GM04503 (cell line): ENCODE data around the gene ZNF429.
"Not testable (repeated sequence)": the region's sequence is repeated elsewhere in the genome, so short reads cannot be mapped to it uniquely, and the experiment has no call there.

Source experiments
- DNase-seq: peaks from one replicate; pipeline ENCODE4 v3.0.0-alpha.2; 2012; ENCODE audit warnings: low read depth

The ZNF429 gene

DNA sequence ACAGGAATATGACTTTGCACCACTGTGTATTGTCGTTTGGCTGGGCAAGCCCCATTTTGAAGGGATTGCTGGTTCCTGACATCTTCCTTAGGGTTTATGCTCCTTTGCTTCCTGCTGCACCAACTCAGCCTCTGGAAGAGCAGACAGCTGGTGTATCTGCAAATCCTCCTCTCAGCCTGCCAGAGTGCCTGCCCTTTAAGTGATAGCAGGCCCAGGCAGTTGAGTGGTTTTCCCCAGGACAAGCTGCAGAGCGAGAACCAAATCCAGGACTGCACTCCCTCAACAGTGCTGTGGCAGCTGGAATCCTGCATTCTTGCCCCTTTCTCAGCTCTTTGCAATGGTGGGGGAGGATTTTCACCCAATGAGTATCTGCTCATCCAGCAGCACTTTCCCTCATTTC lies 85.5 kb downstream of the ZNF429 start:
- DNase-seq = no peak

DNA sequence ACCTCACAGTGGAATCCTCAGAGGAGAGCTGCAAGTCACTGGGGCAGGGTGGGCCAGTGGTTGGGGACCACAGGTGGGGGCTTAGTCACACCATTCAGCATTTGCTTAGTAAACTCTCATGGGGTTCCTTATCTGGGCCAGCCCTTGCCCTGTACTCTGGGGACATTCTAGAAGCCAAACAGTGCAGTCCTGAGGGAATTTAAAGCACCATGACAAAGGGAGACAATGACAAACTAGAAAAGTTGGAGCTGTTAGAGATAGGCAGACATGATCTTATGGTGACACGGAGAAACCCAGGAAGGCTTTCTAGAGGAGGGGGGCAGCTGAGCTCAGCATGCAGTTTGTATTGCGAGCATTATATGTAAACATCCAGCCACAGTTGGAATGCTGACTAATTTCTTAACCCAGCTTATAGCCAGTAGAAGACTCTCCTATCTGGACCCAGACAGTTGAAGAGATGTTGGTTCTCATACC lies 87.6 kb downstream of the ZNF429 start:
- DNase-seq = no peak

DNA sequence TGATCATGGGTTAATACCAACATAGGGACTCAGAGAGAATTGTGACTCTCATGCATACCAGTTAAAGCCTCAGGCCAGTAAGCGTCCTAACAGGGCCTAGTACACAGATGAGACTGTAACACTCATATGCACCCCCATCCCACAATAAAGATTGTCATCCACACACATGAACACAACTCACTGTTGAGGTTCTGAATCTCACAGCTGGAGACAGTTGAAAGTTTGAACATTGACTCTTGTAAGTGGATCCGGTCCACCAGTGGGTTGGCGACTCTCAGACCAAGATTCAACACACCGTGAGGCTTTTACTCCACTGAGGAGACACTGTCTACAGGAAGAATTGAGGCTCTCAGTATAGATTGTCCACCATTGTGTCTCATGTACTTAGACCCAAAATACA lies 88.1 kb downstream of the ZNF429 start:
- DNase-seq = no peak

DNA sequence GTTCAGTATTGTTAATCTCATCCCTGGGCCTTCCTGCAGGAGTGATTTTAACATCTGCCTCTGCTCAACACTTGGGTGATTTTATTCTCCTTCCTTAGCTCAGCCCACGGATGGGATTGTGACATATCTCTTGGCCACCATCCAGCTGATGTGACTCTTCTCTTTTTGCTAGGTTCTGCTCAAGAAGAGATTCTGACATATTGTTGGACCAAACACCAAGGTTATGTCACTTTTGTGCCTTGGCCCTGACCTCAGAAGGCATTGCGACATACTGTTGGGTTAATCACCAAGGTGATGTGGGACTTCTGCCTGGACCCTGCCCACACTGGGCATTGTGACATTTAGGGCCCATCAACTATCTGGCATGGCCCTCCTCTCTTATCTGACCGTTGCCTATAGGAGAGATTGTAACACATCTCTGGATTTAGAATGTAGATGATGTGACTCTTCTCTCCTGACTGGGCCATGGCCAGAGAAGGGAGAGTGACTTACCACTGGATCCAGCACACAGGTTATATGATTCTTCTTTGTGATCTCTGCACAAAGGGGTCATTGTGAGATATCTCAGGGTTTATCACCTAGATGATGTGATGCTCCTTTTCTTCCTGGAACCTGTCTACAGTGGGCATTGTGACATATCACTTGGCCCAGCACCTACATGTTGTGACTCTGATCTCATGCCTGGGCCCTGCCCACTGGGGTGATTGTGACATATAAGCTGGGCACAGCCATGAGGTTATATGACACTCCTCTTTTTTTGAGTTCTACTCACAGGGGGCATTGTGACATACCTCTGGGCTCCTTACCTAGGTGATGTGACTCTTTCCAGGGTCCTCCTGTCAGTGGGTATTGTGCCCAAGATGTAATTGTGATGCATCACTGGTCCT lies 88.8 kb downstream of the ZNF429 start:
- DNase-seq = no peak

DNA sequence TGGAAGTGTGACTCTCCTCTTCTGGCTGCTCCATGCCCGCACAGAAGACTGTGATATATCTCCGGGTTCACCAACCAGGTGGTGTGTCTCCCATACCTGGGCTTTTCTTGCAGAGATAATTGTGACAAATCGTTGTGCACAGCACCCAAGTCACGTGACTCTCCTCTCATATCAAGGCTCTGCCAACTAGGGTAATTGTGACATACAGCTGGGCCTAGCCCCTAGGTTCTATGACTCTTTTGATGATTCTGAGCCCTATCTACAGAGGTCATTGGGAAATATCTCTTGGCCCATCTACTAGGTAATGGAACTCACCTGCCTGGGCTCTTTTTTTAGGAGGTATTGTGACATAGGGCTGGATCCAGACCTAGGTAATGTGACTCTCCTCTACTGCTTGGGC lies 89.8 kb downstream of the ZNF429 start:
- DNase-seq = no peak

DNA sequence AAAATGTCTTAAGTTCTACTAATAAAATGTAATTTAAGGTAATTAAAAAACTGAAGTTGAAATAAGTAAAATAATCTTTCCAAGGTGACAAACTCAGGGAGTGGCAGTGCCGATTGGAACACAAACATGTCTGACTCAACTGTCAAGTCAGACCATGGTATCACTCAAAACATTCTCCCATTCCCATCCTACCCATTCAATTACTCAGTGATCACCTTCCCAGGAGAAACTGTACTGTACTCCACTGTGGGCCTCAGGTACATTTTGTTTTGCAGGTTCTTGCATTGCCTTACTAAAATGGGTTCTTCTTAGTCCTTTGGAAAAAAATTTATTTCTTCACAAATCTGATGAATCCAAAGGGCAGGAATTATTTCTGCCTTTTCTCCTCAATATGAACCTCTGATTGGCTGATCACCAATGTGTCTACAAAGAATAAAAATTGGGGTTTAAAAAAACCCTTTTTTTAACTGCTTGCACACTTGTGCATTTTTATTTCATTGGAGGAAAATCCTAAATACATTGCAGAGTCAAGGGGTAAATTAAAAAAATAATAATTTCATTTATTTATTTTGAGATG lies 96.8 kb downstream of the ZNF429 start:
- DNase-seq = no peak

DNA sequence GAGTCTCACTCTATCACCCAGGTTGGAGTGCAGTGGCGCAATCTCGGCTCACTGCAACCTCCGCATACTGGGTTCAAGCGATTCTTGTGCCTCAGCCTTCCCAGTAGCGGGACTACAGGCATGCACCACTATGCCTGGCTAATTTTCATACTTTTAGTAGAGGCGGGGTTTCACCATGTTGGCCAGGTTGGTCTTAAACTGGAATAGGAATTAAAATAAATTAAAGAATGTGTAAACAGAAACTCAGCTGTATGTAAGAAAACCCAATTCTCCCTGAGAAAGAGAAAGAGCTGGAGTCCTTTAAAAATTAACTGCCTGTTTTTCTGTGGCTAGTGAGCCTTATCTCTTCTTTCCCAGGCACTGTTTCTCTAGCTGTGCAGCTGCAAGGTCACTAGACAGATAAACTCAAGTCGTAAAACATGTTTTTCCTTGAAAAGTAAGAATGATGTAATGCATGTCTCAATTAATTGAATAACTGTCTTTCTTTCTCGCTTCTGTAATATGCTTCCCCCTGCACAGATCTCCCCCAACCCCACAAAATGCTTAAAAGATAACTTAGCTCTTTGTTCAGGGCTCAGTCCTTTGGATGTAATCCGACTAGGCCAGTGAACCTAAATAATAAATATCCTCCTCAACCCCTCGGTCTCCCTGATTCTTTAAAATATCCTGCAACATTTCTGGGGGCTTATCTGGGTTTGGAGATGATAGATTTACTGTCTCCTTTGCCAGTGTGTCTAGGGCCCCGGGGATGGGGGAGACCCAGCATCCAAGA lies 97.4 kb downstream of the ZNF429 start:
- DNase-seq = not testable (repeated sequence)

DNA sequence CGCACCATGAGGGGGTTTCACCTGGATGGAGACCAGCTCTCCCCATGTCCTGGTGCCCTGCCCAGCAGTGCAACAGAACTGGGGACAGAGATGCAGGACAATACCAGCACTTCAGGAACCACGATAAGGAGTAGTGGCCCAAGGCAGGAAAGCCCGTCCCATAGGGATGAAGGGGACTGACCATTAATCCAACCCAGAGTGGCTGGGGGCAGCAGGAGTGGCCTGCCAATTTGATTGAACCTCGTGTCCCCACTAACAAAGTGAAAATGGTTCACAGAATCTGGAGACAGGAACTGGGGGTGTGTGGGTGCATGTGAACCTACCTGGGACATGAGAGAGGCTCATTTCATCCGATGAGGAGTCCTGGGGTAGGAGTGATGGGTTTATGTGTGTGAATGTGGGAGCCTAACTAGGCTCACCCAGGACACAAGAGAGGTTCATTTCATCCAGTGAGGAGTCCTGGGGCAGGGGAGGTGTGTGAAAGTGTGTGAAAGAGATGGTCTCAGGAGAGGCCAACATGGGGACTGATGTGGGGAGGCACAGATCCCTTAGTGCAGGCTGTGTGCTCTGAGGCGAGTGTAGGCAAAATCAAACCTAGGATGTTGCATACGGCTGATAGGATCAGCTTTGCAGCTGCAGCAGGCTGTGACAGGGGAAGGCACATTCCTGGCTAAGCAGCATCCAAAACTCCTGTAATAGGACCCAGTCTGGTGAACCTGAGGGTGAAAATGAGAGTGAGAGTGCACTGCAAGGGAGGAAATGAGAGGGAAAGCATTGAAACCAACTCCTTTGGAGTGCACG lies 98.2 kb downstream of the ZNF429 start:
- no peak for DNase-seq

DNA sequence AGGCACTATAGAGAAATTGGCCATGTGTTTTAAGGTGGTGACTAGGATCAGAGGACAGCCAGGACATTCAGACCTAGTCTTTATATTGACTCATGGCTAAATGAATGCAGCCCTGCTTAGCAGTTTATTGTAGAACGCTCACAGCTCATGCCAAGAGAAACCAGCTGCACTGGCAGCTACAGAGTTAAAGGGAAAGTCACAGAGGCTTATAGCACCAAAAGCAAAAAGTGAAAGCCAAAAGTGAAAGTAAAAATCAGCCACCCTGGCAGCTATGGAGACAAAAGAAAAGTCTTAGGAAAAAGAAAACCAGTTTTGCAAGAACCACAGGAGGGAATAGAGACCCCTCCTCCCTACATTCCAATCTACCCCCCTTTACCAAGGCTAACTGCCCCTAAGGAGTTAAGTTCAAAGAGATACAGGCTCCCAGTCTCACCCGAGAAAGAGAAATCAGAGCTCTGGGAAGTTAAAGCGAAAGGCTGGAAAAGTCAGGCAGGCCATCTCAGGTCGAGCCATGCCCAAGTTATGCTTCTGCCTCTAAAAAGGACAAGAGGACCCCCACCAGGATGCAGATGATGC lies 99.0 kb downstream of the ZNF429 start:
- peak; percentile 7 for DNase-seq
